Measurements from ENCODE around the gene LEMD3. TPM values are rescaled to one million over a fixed set of nuclear protein-coding genes. Genes with fewer than 3 reads are reported as not detected.
A peak's percentile ranks its signal among the peaks of the same experiment; 100 is the strongest.

The LEMD3 gene
- total and polyA plus RNA-seq, 2 experiments from 2014 or later: 15.4 to 56.7 TPM

DNA sequence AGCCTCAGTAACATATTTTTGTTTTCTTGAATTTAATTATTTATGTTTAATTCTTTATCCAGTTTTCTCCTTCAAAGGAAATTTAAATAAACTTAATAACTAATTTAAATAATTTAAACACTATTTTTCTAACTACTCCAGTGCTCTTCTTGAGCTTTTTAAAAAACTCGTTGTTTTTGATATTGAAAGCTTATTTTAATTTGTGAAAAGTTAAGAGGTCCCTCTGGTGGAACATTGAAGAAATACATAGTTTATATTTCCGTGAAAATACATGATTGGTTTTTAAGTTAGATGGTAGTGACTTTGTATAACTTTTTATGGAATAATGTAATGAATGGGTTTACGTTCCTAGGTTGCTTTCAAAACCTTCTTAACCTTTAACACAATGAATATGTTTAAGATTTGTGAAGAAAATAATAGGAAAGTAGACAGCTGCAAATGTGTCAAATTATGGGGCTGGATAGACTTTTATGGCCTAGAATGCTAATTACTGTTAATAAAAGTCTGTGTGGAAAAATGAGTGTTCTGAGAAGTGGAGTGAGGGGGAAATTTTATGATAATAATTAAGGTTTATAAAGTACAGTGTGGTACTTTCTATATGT, 63.2 kb downstream of the LEMD3 start:
- TF ChIP-seq NANOG (IDR thresholded peaks at IDR 0.05; ENCODE audit: borderline replicate concordance) (no peak), EZH2 (IDR thresholded peaks at IDR 0.05; ENCODE audit: low read depth, unreplicated experiment) (no peak), ZNF331 (CRISPR knock-in tag; IDR thresholded peaks at IDR 0.05; ENCODE audit: low read depth) (no peak), POLR2AphosphoS5 (IDR thresholded peaks at IDR 0.05; ENCODE audit: low read depth) (no peak), JUNB (IDR thresholded peaks at IDR 0.05; ENCODE audit: unreplicated experiment) (no peak)
- TF ChIP-seq, protein P1, sequence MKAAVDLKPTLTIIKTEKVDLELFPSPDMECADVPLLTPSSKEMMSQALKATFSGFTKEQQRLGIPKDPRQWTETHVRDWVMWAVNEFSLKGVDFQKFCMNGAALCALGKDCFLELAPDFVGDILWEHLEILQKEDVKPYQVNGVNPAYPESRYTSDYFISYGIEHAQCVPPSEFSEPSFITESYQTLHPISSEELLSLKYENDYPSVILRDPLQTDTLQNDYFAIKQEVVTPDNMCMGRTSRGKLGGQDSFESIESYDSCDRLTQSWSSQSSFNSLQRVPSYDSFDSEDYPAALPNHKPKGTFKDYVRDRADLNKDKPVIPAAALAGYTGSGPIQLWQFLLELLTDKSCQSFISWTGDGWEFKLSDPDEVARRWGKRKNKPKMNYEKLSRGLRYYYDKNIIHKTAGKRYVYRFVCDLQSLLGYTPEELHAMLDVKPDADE (IDR thresholded peaks at IDR 0.05): no peak
- TF ChIP-seq, protein P2, sequence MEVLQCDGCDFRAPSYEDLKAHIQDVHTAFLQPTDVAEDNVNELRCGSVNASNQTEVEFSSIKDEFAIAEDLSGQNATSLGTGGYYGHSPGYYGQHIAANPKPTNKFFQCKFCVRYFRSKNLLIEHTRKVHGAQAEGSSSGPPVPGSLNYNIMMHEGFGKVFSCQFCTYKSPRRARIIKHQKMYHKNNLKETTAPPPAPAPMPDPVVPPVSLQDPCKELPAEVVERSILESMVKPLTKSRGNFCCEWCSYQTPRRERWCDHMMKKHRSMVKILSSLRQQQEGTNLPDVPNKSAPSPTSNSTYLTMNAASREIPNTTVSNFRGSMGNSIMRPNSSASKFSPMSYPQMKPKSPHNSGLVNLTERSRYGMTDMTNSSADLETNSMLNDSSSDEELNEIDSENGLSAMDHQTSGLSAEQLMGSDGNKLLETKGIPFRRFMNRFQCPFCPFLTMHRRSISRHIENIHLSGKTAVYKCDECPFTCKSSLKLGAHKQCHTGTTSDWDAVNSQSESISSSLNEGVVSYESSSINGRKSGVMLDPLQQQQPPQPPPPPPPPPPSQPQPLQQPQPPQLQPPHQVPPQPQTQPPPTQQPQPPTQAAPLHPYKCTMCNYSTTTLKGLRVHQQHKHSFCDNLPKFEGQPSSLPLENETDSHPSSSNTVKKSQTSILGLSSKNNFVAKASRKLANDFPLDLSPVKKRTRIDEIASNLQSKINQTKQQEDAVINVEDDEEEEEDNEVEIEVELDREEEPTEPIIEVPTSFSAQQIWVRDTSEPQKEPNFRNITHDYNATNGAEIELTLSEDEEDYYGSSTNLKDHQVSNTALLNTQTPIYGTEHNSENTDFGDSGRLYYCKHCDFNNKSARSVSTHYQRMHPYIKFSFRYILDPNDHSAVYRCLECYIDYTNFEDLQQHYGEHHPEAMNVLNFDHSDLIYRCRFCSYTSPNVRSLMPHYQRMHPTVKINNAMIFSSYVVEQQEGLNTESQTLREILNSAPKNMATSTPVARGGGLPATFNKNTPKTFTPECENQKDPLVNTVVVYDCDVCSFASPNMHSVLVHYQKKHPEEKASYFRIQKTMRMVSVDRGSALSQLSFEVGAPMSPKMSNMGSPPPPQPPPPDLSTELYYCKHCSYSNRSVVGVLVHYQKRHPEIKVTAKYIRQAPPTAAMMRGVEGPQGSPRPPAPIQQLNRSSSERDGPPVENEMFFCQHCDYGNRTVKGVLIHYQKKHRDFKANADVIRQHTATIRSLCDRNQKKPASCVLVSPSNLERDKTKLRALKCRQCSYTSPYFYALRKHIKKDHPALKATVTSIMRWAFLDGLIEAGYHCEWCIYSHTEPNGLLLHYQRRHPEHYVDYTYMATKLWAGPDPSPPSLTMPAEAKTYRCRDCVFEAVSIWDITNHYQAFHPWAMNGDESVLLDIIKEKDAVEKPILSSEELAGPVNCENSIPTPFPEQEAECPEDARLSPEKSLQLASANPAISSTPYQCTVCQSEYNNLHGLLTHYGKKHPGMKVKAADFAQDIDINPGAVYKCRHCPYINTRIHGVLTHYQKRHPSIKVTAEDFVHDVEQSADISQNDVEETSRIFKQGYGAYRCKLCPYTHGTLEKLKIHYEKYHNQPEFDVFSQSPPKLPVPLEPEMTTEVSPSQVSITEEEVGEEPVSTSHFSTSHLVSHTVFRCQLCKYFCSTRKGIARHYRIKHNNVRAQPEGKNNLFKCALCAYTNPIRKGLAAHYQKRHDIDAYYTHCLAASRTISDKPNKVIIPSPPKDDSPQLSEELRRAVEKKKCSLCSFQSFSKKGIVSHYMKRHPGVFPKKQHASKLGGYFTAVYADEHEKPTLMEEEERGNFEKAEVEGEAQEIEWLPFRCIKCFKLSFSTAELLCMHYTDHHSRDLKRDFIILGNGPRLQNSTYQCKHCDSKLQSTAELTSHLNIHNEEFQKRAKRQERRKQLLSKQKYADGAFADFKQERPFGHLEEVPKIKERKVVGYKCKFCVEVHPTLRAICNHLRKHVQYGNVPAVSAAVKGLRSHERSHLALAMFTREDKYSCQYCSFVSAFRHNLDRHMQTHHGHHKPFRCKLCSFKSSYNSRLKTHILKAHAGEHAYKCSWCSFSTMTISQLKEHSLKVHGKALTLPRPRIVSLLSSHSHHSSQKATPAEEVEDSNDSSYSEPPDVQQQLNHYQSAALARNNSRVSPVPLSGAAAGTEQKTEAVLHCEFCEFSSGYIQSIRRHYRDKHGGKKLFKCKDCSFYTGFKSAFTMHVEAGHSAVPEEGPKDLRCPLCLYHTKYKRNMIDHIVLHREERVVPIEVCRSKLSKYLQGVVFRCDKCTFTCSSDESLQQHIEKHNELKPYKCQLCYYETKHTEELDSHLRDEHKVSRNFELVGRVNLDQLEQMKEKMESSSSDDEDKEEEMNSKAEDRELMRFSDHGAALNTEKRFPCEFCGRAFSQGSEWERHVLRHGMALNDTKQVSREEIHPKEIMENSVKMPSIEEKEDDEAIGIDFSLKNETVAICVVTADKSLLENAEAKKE (CRISPR knock-in tag; IDR thresholded peaks at IDR 0.05): no peak
- TF ChIP-seq, protein P3, sequence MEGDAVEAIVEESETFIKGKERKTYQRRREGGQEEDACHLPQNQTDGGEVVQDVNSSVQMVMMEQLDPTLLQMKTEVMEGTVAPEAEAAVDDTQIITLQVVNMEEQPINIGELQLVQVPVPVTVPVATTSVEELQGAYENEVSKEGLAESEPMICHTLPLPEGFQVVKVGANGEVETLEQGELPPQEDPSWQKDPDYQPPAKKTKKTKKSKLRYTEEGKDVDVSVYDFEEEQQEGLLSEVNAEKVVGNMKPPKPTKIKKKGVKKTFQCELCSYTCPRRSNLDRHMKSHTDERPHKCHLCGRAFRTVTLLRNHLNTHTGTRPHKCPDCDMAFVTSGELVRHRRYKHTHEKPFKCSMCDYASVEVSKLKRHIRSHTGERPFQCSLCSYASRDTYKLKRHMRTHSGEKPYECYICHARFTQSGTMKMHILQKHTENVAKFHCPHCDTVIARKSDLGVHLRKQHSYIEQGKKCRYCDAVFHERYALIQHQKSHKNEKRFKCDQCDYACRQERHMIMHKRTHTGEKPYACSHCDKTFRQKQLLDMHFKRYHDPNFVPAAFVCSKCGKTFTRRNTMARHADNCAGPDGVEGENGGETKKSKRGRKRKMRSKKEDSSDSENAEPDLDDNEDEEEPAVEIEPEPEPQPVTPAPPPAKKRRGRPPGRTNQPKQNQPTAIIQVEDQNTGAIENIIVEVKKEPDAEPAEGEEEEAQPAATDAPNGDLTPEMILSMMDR (conservative IDR thresholded peaks at IDR 0.05; ENCODE audit: low read depth in 2 of 2): peak in 1 of 2 experiments; percentile 50; a peak in 3 of 4 replicates
- no peaks in the 10 kb centered on the region for H3K4me1 ChIP-seq (ENCODE audit: insufficient read depth)
- H3K4me2 ChIP-seq: no peak overlapping the region
- peaks cover 40% of the 10 kb centered on the region for H3K79me2 ChIP-seq (replicated peaks; ENCODE audit: insufficient read depth)
- no peak overlapping the region for H2AFZ ChIP-seq
- Mint-ChIP-seq H3K27ac (no peak overlapping the region), H3K27me3 (ENCODE audit: insufficient read depth, low read depth, poor library complexity) (no peaks in the 10 kb centered on the region), H3K36me3 (ENCODE audit: low read depth) (peaks cover 31% of the 10 kb centered on the region), H3K4me3 (no peak overlapping the region), H3K4me1 (peaks cover 7% of the 10 kb centered on the region; the same call in 2 of the 3 replicates), H3K9me3 (peaks cover 22% of the 10 kb centered on the region; the same call in 2 of the 3 replicates)
- H3K27ac ChIP-seq (ENCODE audit: low read depth): no peak overlapping the region
- H3K27me3 ChIP-seq (ENCODE audit: insufficient read depth): no peaks in the 10 kb centered on the region
- 0 out of 2 replicates have a peak, but pooled peaks cover 2% of the 10 kb centered on the region for H4K20me1 ChIP-seq (replicated peaks; ENCODE audit: insufficient read depth)
- ATAC-seq: no peak
- H3K9me2 ChIP-seq (ENCODE audit: insufficient read depth): no peaks in the 10 kb centered on the region
- peaks cover 12% of the 10 kb centered on the region; the same call in 1 of the 2 replicates for H3K36me3 ChIP-seq (ENCODE audit: insufficient read depth)
- H3K4me3 ChIP-seq: no peak overlapping the region
- peak; percentile 39 for DNase-seq (ENCODE audit: low spot score)
- H3F3A ChIP-seq (replicated peaks; ENCODE audit: low read depth): no peaks in the 10 kb centered on the region
